Measurements from ENCODE around the gene RSPO1.

GRCh38 chr1:37650721-37651120 lies 16.0 kb upstream of the RSPO1 start:
- no peak for TF ChIP-seq CTCF (IDR thresholded peaks at IDR 0.05)
- no peak for TF ChIP-seq POLR2AphosphoS5 (IDR thresholded peaks at IDR 0.05; ENCODE audit: low read depth, low read length)
- no peak for TF ChIP-seq MEF2A (IDR thresholded peaks at IDR 0.05; ENCODE audit: borderline replicate concordance, low read depth)
- no peak for TF ChIP-seq ELF1 (IDR thresholded peaks at IDR 0.05)
- TF ChIP-seq EP300 (IDR thresholded peaks at IDR 0.05; ENCODE audit: borderline replicate concordance in 1 of 2, low read depth in 1 of 2, low read length in 1 of 2), result no peak
- no peak for TF ChIP-seq TAF1 (IDR thresholded peaks at IDR 0.05; ENCODE audit: borderline replicate concordance, low read depth, low read length)
- TF ChIP-seq RAD21 (IDR thresholded peaks at IDR 0.05; ENCODE audit: low read length), result no peak
- TF ChIP-seq GATA2 (CRISPR knock-in tag; IDR thresholded peaks at IDR 0.05), result no peak
- TF ChIP-seq MAX (IDR thresholded peaks at IDR 0.05; ENCODE audit: low read depth), result no peak
- TF ChIP-seq CHD2 (IDR thresholded peaks at IDR 0.05; ENCODE audit: low read length, partially characterized antibody), result no peak
- TF ChIP-seq EZH2phosphoT487 (IDR thresholded peaks at IDR 0.05; ENCODE audit: borderline replicate concordance, low read depth), result no peak
- no peak for TF ChIP-seq SIN3A (IDR thresholded peaks at IDR 0.05; ENCODE audit: borderline replicate concordance, low read depth, low read length)
- no peak for TF ChIP-seq NFIC (IDR thresholded peaks at IDR 0.05; ENCODE audit: borderline replicate concordance)
- TF ChIP-seq PBX3 (IDR thresholded peaks at IDR 0.05), result no peak
